Tibial nerve (tissue), 4 donors: ENCODE data around the gene CTRB2.
"Not testable (repeated sequence)": the region's sequence is repeated elsewhere in the genome, so short reads cannot be mapped to it uniquely, and the experiment has no call there.

Experiments used
- EP300 ChIP-seq, 2 donors: sonication (generic); formaldehyde crosslinking; IDR thresholded peaks; one replicate each; pipeline ENCODE4 v1.6.1; 2017; ENCODE audit warnings: antibody characterized with exemption in 2 of 2, mild to moderate bottlenecking in 1 of 2
- TF ChIP-seq, protein P1 (sequence below), 5 experiments: fragments of 200-600 bp in 3 of 5; fragments of 450-650 bp in 2 of 5; sonication (generic) in 3 of 5; IDR thresholded peaks; one replicate each; pipeline ENCODE4 v1.5.1; 2016 to 2019; ENCODE audit warnings: antibody characterized with exemption in 5 of 5, mild to moderate bottlenecking in 3 of 5, moderate library complexity in 2 of 5

DNA sequence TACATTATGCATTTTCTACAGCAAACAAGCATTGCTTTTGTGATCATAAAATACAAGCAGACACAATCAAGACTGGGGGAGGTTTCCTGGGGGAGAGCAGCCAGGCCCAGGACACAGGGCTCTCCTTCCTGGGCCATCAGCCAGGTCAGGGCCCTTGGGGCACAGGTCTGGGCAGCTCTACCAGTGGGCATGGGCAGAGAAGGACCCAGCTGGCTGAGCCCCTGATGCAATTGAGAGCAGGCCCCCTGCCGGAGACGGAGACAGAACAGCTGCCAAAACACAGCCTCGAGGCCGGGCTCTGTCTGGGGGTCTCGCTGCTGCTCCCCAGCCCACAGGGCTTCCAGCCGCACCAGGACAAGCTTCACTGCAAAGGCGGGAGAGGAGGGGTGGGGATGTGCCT, 33.7 kb upstream of the CTRB2 start:
- TF ChIP-seq, protein P1, sequence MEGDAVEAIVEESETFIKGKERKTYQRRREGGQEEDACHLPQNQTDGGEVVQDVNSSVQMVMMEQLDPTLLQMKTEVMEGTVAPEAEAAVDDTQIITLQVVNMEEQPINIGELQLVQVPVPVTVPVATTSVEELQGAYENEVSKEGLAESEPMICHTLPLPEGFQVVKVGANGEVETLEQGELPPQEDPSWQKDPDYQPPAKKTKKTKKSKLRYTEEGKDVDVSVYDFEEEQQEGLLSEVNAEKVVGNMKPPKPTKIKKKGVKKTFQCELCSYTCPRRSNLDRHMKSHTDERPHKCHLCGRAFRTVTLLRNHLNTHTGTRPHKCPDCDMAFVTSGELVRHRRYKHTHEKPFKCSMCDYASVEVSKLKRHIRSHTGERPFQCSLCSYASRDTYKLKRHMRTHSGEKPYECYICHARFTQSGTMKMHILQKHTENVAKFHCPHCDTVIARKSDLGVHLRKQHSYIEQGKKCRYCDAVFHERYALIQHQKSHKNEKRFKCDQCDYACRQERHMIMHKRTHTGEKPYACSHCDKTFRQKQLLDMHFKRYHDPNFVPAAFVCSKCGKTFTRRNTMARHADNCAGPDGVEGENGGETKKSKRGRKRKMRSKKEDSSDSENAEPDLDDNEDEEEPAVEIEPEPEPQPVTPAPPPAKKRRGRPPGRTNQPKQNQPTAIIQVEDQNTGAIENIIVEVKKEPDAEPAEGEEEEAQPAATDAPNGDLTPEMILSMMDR (IDR thresholded peaks at IDR 0.05): not testable (repeated sequence)
- not testable (repeated sequence) for TF ChIP-seq EP300 (IDR thresholded peaks at IDR 0.05)
